Thyroid gland (tissue), 4 donors: ENCODE measurements around the gene PPP3CA.

Source experiments
- CTCF ChIP-seq, 6 experiments: fragments of 200-600 bp in 3 of 6; fragments of 450-650 bp in 3 of 6; sonication (generic) in 3 of 6; IDR thresholded peaks; one replicate each; pipeline ENCODE4 v1.5.1; 2016 to 2019; ENCODE audit warnings: antibody characterized with exemption in 6 of 6, mild to moderate bottlenecking in 2 of 6, inconsistent platforms in 1 of 6, moderate library complexity in 1 of 6
- POLR2A ChIP-seq, 2 donors: fragments of 450-650 bp; IDR thresholded peaks; one replicate each; pipeline ENCODE4 v1.6.1; 2017; ENCODE audit warnings: antibody characterized with exemption in 2 of 2, mild to moderate bottlenecking in 2 of 2, moderate library complexity in 1 of 2

- no peak for TF ChIP-seq CTCF (IDR thresholded peaks at IDR 0.05)
- no peak for TF ChIP-seq POLR2A (IDR thresholded peaks at IDR 0.05)
Observed at GRCh38 chr4:101345596-101346350, 1.6 kb downstream of the PPP3CA start.
